ENCODE measurements around the gene CLASP1. TPM values are rescaled to one million over a fixed set of nuclear protein-coding genes. Genes with fewer than 3 reads are reported as not detected.

The CLASP1 gene
- total RNA-seq, 2 experiments from 2014 or later: 122 to 126 TPM

DNA sequence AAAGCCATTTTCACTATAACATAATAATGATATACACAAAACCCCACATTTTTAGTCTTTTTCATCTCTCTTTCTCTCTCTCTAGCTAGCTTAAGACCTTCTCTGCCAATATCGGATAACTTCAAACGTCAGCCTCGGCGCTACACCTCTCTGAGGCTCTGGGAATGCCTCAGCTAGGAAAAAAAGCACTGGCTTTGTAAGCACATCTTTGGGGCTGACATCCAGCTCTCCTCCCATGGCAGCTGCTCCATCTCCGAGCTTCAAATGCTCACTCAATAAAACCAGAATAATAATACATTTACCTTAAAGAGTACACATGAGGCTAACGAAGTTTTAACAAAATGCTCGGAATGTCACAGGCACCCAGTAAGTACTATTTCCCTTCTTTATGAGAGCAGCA lies 107.8 kb downstream of the CLASP1 start:
- Mint-ChIP-seq H3K4me1 (ENCODE audit: low read depth) (peaks cover 37% of the 10 kb centered on the region), H3K27ac (no peak overlapping the region), H3K36me3 (no peaks in the 10 kb centered on the region), H3K4me3 (no peak overlapping the region), H3K9me3 (no peaks in the 10 kb centered on the region), H3K27me3 (no peaks in the 10 kb centered on the region)
- no peak for DNase-seq
- intact Hi-C loops (cut with micrococcal nuclease): no loop called here
- POLR2A ChIA-PET: interaction anchor here (2.9 kb wide), 1 partner anchor 11 kb away, joined by 10 read pairs; the partner anchor contains the start of gene RNU4ATAC
- CTCF ChIA-PET: interaction anchor here (1.1 kb wide), 1 partner anchor 10 kb away, joined by 3 read pairs; the partner anchor contains the start of gene RNU4ATAC

- DNase-seq: no peak
- no peaks in the 10 kb centered on the region for H3K9me3 Mint-ChIP-seq
- intact Hi-C loops (cut with micrococcal nuclease): no loop called here
- H3K36me3 Mint-ChIP-seq: no peaks in the 10 kb centered on the region
- no peaks in the 10 kb centered on the region for H3K27me3 Mint-ChIP-seq
- POLR2A ChIA-PET: interaction anchor here (2.9 kb wide), 1 partner anchor 9 kb away, joined by 10 read pairs; the partner anchor contains the start of gene RNU4ATAC
- H3K4me1 Mint-ChIP-seq (ENCODE audit: low read depth): peaks cover 26% of the 10 kb centered on the region
- CTCF ChIA-PET: no interaction called here
- H3K4me3 Mint-ChIP-seq: peak overlapping the region; percentile 38
- H3K27ac Mint-ChIP-seq: peak overlapping the region; percentile 25
Measured at GRCh38 chr2:121539750-121540469, 109.4 kb downstream of the CLASP1 start.

DNA sequence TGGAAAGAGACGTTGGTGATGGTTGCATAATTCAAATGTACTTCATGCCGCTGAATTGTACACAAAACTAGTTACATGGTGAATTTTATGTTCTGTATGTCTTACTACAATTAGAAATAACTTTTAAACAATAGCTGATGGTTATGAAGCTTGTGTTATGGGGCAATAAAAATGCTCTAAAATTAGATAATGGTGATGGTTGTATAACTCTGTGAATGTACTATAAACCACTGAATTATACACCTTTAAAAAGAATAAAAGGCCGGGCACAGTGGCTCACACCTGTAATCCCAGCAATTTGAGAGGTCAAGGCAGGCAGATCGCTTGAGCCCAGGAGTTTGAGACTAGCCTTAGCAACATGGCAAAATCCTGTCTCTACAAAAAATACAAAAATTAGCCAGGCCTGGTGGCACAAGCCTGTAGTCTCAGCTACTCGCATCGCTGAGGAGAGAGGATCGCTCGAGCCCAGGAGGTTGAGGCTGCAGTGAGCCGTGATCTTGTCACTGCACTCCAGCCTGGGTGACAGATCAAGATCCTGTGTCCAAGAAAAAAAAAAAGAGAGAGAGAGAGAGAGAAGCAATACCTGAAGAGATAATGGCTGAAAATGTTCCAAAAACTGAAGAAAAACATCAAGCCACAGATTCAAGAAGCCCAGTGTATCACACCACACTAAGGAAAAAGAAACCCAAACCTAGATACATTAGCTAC lies 112.3 kb downstream of the CLASP1 start:
- no peak for DNase-seq
- POLR2A ChIA-PET: no interaction called here
- Mint-ChIP-seq H3K4me1 (ENCODE audit: low read depth) (peaks cover 46% of the 10 kb centered on the region), H3K36me3 (no peaks in the 10 kb centered on the region), H3K27ac (peak overlapping the region; percentile 3), H3K9me3 (no peaks in the 10 kb centered on the region), H3K4me3 (no peak overlapping the region), H3K27me3 (no peaks in the 10 kb centered on the region)
- intact Hi-C loops (cut with micrococcal nuclease): no loop called here
- CTCF ChIA-PET: no interaction called here

GRCh38 chr2:121536347-121536746 lies 112.9 kb downstream of the CLASP1 start:
- intact Hi-C loops (cut with micrococcal nuclease): no loop called here

GRCh38 chr2:121534007-121534406 lies 115.3 kb downstream of the CLASP1 start:
- peaks cover 4% of the 10 kb centered on the region for H3K27me3 Mint-ChIP-seq
- no peaks in the 10 kb centered on the region for H3K9me3 Mint-ChIP-seq
- H3K4me1 Mint-ChIP-seq (ENCODE audit: low read depth): peaks cover 50% of the 10 kb centered on the region
- H3K4me3 Mint-ChIP-seq: no peak overlapping the region
- no peak for DNase-seq
- ChIA-PET POLR2A (no interaction called here), CTCF (no interaction called here)
- H3K27ac Mint-ChIP-seq: peak overlapping the region; percentile 39
- peaks cover 14% of the 10 kb centered on the region for H3K36me3 Mint-ChIP-seq
- intact Hi-C loops (cut with micrococcal nuclease): no loop called here

More at GRCh38 chr2:121536347-121536746, 112.9 kb downstream of the CLASP1 start:
- ChIA-PET POLR2A (no interaction called here), CTCF (no interaction called here)
- no peak for DNase-seq
- no peaks in the 10 kb centered on the region for H3K36me3 Mint-ChIP-seq
- no peaks in the 10 kb centered on the region for H3K9me3 Mint-ChIP-seq
- H3K27me3 Mint-ChIP-seq: no peaks in the 10 kb centered on the region
- peak overlapping the region; percentile 3 for H3K27ac Mint-ChIP-seq
- peaks cover 50% of the 10 kb centered on the region for H3K4me1 Mint-ChIP-seq (ENCODE audit: low read depth)
- H3K4me3 Mint-ChIP-seq: no peak overlapping the region

DNA sequence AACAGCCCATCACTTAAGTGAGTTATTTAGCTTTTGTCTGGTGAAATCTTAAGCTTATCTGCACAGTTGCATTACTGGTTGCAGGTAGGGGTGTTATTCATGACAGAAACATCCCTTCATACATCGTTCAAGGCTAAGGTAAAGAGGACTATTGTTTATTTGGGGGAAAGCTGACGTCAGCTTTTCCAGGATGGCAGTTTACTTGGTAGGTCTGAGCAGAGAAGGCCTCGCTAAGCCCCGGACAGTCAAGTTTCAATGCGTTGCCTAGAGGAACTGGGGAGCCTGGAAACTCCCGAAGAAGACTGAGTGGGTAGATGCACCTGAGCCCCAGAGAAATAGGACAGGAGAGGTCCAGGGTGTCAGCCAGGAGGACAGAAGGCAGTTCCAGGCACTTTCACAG lies 116.4 kb downstream of the CLASP1 start:
- Mint-ChIP-seq H3K4me1 (ENCODE audit: low read depth) (peaks cover 60% of the 10 kb centered on the region), H3K36me3 (peaks cover 24% of the 10 kb centered on the region), H3K27ac (peak overlapping the region; percentile 21), H3K27me3 (peaks cover 4% of the 10 kb centered on the region), H3K4me3 (no peak overlapping the region), H3K9me3 (no peaks in the 10 kb centered on the region)
- peak; percentile 30 for DNase-seq
- ChIA-PET POLR2A (interaction anchor here (0.6 to 6.8 kb wide), 4 partner anchors 117 to 190 kb away, joined by 3 to 171 read pairs (median 4); partner anchors contain the start of gene CLASP1), CTCF (interaction anchor here (0.7 to 3.3 kb wide), 3 partner anchors 116 to 187 kb away, joined by 3 to 26 read pairs (median 4); no protein-coding TSS in a partner anchor)
- intact Hi-C loops (cut with micrococcal nuclease): no loop called here

DNA sequence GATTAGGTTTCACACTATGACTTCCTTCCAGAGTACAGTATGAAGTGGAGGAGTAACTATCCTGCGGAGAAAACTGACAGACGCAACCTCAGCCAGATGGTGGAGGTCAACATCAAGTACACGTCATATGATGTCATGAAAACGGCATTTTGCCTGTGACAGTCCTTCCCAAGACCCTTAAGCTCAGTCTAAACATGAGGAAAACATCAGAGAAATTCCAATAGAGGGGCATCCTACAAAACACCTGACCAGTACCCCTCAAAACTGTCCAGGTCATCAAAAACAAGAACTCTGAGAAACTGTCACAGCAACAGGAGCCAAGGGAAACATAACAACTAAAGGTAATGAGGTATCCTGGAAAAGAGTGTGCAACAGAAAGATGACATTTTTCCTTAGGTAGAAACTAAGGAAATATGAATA lies 116.9 kb downstream of the CLASP1 start:
- ChIA-PET POLR2A (interaction anchor here (0.6 to 6.8 kb wide), 4 partner anchors 117 to 204 kb away, joined by 3 to 171 read pairs (median 30); partner anchors contain the start of genes CLASP1 and NIFK), CTCF (interaction anchor here (0.7 to 3.3 kb wide), 4 partner anchors 116 to 188 kb away, joined by 3 to 26 read pairs (median 5); no protein-coding TSS in a partner anchor)
- peaks cover 4% of the 10 kb centered on the region for H3K27me3 Mint-ChIP-seq
- H3K9me3 Mint-ChIP-seq: peaks cover 4% of the 10 kb centered on the region
- H3K36me3 Mint-ChIP-seq: peaks cover 29% of the 10 kb centered on the region
- H3K27ac Mint-ChIP-seq: peak overlapping the region; percentile 64
- DNase-seq: no peak
- peaks cover 63% of the 10 kb centered on the region for H3K4me1 Mint-ChIP-seq (ENCODE audit: low read depth)
- intact Hi-C loops (cut with micrococcal nuclease): no loop called here
- peak overlapping the region; percentile 50 for H3K4me3 Mint-ChIP-seq

DNA sequence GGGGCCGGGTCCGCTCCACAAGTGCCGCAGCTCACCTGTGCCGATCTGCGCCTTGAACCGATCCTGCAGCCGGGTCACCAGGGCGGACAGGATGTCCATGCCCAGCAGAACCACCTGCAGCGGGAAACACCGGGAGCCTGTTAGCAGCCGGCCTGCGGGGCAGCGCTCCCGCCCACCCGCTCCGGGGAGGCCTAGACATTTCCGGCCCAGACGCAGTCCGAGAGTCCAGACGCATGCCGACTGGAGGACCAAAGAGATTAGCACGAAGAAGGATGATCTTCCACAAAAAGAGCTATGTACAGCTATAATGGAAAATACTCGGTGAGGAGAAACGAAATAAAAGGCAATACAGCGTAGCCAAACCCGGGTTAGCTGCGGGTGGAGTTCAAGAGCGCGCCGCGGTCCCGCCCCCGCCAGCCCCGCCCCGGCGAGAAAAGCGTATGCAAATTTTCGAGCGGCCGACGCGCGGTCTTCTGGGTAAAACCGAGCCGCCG lies 119.0 kb downstream of the CLASP1 start:
- Mint-ChIP-seq H3K4me1 (ENCODE audit: low read depth) (peaks cover 69% of the 10 kb centered on the region), H3K27ac (peak overlapping the region; percentile 92), H3K9me3 (peaks cover 8% of the 10 kb centered on the region), H3K36me3 (peaks cover 43% of the 10 kb centered on the region), H3K4me3 (peak overlapping the region; percentile 84), H3K27me3 (peaks cover 4% of the 10 kb centered on the region)
- DNase-seq: peak; percentile 88
- CTCF ChIA-PET: interaction anchor here (0.6 to 3.3 kb wide), 11 partner anchors 11 to 206 kb away, joined by 3 to 26 read pairs (median 4); partner anchors contain the start of genes CLASP1 and NIFK
- intact Hi-C loops (cut with micrococcal nuclease): loop anchor here (1.0 to 2.0 kb wide), 4 partner anchors 67 to 225 kb away; partner anchors contain the start of genes CLASP1, NIFK and TSN
- POLR2A ChIA-PET: interaction anchor here (0.6 to 6.8 kb wide), 28 partner anchors 10 to 455 kb away, joined by 3 to 171 read pairs (median 5); partner anchors contain the start of genes CLASP1 and NIFK

DNA sequence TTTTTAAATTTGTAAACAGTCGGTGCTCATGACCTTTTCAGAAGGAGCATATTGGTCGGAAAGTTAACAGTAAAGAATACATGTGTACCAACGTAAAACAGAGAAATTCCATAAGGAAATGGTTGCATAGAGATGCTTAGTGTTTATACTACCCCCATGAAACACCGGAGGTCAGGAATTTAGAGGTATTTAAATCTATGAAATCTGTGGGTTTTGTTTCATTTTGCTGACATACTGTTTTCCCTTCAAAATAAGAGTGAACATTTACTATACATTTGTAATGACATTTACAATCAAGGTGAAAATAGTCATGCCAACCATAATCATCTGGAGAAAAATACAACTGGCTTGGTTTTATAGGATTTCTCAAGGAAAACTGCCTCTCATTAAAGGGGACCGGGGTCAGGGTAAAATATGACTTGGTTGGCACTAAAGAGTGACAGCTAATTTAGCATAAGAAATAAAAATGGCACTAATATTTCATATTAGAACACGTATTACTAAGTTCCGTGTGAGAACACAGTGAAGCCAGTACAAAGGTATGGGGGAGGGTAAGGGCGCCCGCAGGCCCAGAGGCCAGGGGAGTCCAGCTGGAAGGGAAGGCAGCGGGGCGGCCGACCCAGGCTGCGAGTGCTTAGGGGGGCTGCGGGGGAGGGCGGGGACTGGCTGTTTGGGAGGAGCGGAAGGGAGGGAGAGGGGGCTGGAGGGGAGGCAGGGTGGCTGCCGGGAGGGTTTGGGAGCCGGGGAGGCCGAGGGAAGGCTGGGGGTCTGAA lies 119.6 kb downstream of the CLASP1 start:
- no peak for DNase-seq
- ChIA-PET CTCF (interaction anchor here (0.8 to 1.7 kb wide), 6 partner anchors 10 to 207 kb away, joined by 3 to 12 read pairs (median 4); partner anchors contain the start of genes CLASP1 and NIFK), POLR2A (interaction anchor here (1.0 to 6.8 kb wide), 14 partner anchors 11 to 216 kb away, joined by 3 to 171 read pairs (median 6); partner anchors contain the start of genes CLASP1 and NIFK)
- H3K9me3 Mint-ChIP-seq: peaks cover 8% of the 10 kb centered on the region
- peaks cover 70% of the 10 kb centered on the region for H3K4me1 Mint-ChIP-seq (ENCODE audit: low read depth)
- peaks cover 49% of the 10 kb centered on the region for H3K36me3 Mint-ChIP-seq
- H3K27ac Mint-ChIP-seq: peak overlapping the region; percentile 92
- peaks cover 4% of the 10 kb centered on the region for H3K27me3 Mint-ChIP-seq
- H3K4me3 Mint-ChIP-seq: peak overlapping the region; percentile 84
- intact Hi-C loops (cut with micrococcal nuclease): loop anchor here (1.0 to 5.0 kb wide), 5 partner anchors 67 to 226 kb away; partner anchors contain the start of genes CLASP1, NIFK and TSN

- peaks cover 4% of the 10 kb centered on the region for H3K27me3 Mint-ChIP-seq
- intact Hi-C loops (cut with micrococcal nuclease): loop anchor here (1.0 to 5.0 kb wide), 3 partner anchors 125 to 195 kb away; no protein-coding TSS in a partner anchor
- ChIA-PET POLR2A (interaction anchor here (0.6 to 6.8 kb wide), 6 partner anchors 19 to 209 kb away, joined by 3 to 171 read pairs (median 60); partner anchors contain the start of genes CLASP1 and NIFK), CTCF (no interaction called here)
- peaks cover 66% of the 10 kb centered on the region for H3K36me3 Mint-ChIP-seq
- peaks cover 58% of the 10 kb centered on the region for H3K4me1 Mint-ChIP-seq (ENCODE audit: low read depth)
- peak overlapping the region; percentile 92 for H3K27ac Mint-ChIP-seq
- peaks cover 8% of the 10 kb centered on the region for H3K9me3 Mint-ChIP-seq
- peak overlapping the region; percentile 84 for H3K4me3 Mint-ChIP-seq
- DNase-seq: peak; percentile 79
Measured at GRCh38 chr2:121527009-121527682, 122.1 kb downstream of the CLASP1 start.

All from activated CD4-positive, alpha-beta memory T cell treated with anti-CD3 and anti-CD28 coated beads for 36 hours (primary cell).